ENCODE measurements around the gene DGKQ. TPM values are rescaled to one million over a fixed set of nuclear protein-coding genes. Genes with fewer than 3 reads are reported as not detected.
A peak's percentile ranks its signal among the peaks of the same experiment; 100 is the strongest.
"Not testable (repeated sequence)": the region's sequence is repeated elsewhere in the genome, so short reads cannot be mapped to it uniquely, and the experiment has no call there.

DGKQ gene
- polyA plus RNA-seq, 1 of the 3 experiments (the other 2 are of a cell fraction) = 10.9 TPM

DNA sequence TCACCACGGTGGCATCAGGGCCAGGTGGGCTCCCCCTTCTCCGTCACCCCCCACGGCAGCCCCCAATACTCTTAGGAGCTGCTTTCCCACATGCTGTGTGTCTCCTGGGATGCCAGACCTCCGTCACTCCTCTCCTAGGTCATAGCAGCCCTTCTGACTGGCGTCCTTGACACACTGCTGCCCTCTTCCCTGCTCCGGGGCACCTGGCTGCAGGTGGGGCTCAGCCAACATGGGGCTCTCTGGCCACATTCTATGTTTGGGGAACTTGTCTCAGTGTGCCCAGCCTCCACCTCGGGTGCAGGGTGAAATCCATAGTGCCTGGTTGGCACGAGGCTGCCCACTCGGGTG lies 27.3 kb downstream of the DGKQ start:
- no peak overlapping the region for H3K9ac ChIP-seq
- no peak overlapping the region for H3K4me3 ChIP-seq (ENCODE audit: low read depth in 2 of 2, low read length in 1 of 2)
- no peaks in the 10 kb centered on the region for H3F3A ChIP-seq (replicated peaks; ENCODE audit: insufficient read depth)
- no peaks in the 10 kb centered on the region for H3K79me2 ChIP-seq (ENCODE audit: insufficient read depth)
- no peak overlapping the region for H2AFZ ChIP-seq (ENCODE audit: low read depth)
- no peak overlapping the region for H3K4me2 ChIP-seq
- H3K36me3 ChIP-seq (replicated peaks in 1 of 2; ENCODE audit: control insufficient read depth in 1 of 2, insufficient read depth in 2 of 2, low read length in 1 of 2) = no peaks in the 10 kb centered on the region
- WGBS (ENCODE audit: low lambda C conversion rate) = 75% methylated on average over 6 of the region's 9 CpGs
- no peak overlapping the region for H3K27ac ChIP-seq (ENCODE audit: low read depth in 2 of 2, low read length in 1 of 2)
- H3K27me3 ChIP-seq (ENCODE audit: insufficient read depth) = no peaks in the 10 kb centered on the region
- no peaks in the 10 kb centered on the region for H3K4me1 ChIP-seq (ENCODE audit: control insufficient read depth in 1 of 2, insufficient read depth in 2 of 2, low read depth in 1 of 2, low read length in 1 of 2)
- ChIA-PET CTCF (no interaction called here), POLR2A (no interaction called here)
- no peaks in the 10 kb centered on the region for H3K9me2 ChIP-seq
- no peak for TF ChIP-seq EZH2phosphoT487 (IDR thresholded peaks at IDR 0.05; ENCODE audit: borderline replicate concordance, low read depth)
- no peak for TF ChIP-seq SIN3A (IDR thresholded peaks at IDR 0.05; ENCODE audit: borderline replicate concordance, low read depth, low read length)
- TF ChIP-seq TAF1 (IDR thresholded peaks at IDR 0.05; ENCODE audit: borderline replicate concordance, low read depth, low read length) = no peak
- TF ChIP-seq, protein P1, sequence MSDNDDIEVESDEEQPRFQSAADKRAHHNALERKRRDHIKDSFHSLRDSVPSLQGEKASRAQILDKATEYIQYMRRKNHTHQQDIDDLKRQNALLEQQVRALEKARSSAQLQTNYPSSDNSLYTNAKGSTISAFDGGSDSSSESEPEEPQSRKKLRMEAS (IDR thresholded peaks at IDR 0.05; ENCODE audit: low read depth) = no peak
- TF ChIP-seq YY1 (IDR thresholded peaks at IDR 0.05; ENCODE audit: low read depth) = no peak
- no peak for DNase-seq
- H4K20me1 ChIP-seq (ENCODE audit: insufficient read depth) = no peaks in the 10 kb centered on the region
- no peaks in the 10 kb centered on the region for H3K9me3 ChIP-seq

DNA sequence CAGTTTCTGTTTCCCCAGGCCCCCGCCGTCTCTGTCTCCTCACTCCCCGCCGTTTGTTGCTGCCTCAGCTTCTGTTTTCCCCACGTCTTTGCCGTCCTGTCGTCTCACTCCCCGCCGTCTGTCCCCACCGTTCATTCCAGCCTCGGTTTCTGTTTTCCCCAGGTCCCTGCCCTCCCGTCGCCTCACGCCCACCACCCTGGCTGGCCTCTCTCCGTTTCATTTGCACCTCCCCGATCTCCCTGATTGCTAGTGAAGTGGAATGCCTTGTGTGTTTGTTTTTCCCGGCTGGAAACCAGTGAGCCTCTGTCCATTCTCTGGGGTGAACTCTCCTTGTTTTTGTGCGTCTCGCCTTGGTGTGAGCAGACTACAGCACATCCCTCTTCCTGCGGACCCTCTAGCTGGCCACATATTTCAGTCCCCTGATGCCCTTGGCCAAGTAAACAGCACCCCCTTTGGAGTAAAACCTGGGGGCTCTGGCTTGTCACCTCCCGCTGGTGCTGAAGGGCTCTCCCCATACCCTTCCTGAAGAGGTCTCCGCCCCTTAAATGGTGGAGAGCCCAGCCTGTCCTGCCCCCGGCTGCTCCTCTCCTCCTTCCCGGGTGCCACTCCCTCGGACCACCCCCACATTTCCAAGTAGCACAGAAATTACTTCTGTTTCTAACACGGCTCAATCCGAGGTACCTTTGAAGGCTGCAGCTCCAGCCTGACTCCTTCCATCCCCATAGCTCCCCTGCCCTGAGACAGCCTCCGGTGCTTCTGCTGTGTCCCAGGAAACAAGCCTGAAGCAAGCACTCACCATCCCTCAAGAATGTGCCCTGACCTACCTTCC lies 27.9 kb downstream of the DGKQ start:
- no peak overlapping the region for H3K4me3 ChIP-seq (ENCODE audit: low read depth in 2 of 2, low read length in 1 of 2)

DNA sequence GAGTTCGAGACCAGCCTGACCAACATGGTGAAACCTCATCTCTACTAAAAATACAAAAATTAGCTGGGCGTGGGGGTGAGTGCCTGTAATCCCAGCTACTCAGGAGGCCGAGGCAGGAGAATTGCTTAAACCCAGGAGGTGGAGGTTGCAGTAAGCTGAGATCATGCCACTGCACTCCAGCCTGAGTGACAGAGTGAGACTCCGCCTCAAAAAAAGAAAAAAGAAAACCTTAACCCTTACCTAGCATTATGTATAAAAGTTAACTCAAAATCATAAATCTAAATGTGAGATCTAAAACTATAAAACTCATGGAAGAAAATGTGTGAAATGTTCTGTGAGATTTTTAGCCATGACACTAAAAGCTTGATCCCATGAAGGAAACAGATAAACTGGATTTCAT lies 33.9 kb downstream of the DGKQ start:
- H3K9me3 ChIP-seq; H3K27ac ChIP-seq (ENCODE audit: low read depth in 2 of 2, low read length in 1 of 2); H3K4me1 ChIP-seq (ENCODE audit: control insufficient read depth in 1 of 2, insufficient read depth in 2 of 2, low read depth in 1 of 2, low read length in 1 of 2); H3K36me3 ChIP-seq (replicated peaks in 1 of 2; ENCODE audit: control insufficient read depth in 1 of 2, insufficient read depth in 2 of 2, low read length in 1 of 2); DNase-seq; H4K20me1 ChIP-seq (ENCODE audit: insufficient read depth); H3K4me3 ChIP-seq (ENCODE audit: low read depth in 2 of 2, low read length in 1 of 2); H3K4me2 ChIP-seq; POLR2A ChIA-PET; H3K27me3 ChIP-seq (ENCODE audit: insufficient read depth); H3K9ac ChIP-seq; H3K79me2 ChIP-seq (ENCODE audit: insufficient read depth); H3F3A ChIP-seq (replicated peaks; ENCODE audit: insufficient read depth); H2AFZ ChIP-seq (ENCODE audit: low read depth); H3K9me2 ChIP-seq: not testable (repeated sequence)
- 85% methylated on average over 4 of the region's 4 CpGs for WGBS (ENCODE audit: low lambda C conversion rate)
- CTCF ChIA-PET = interaction anchor here (1.4 to 2.3 kb wide), 2 partner anchors 13 to 47 kb away, joined by 4 to 8 read pairs; partner anchors contain the start of gene IDUA

More for the DNA sequence above, 27.9 kb downstream of the DGKQ start:
- peak; percentile 19 for DNase-seq
- Histone ChIP-seq H3K27me3 (ENCODE audit: insufficient read depth) (no peaks in the 10 kb centered on the region), H3K79me2 (ENCODE audit: insufficient read depth) (no peaks in the 10 kb centered on the region), H3K36me3 (replicated peaks in 1 of 2; ENCODE audit: control insufficient read depth in 1 of 2, insufficient read depth in 2 of 2, low read length in 1 of 2) (no peaks in the 10 kb centered on the region), H2AFZ (ENCODE audit: low read depth) (no peak overlapping the region), H3K9me2 (no peaks in the 10 kb centered on the region), H3K4me1 (ENCODE audit: control insufficient read depth in 1 of 2, insufficient read depth in 2 of 2, low read depth in 1 of 2, low read length in 1 of 2) (no peaks in the 10 kb centered on the region), H3K9ac (no peak overlapping the region), H3F3A (replicated peaks; ENCODE audit: insufficient read depth) (peaks cover under 1% of the 10 kb centered on the region), H4K20me1 (ENCODE audit: insufficient read depth) (no peaks in the 10 kb centered on the region), H3K9me3 (no peaks in the 10 kb centered on the region), H3K4me2 (no peak overlapping the region), H3K27ac (ENCODE audit: low read depth in 2 of 2, low read length in 1 of 2) (no peak overlapping the region)
- ChIA-PET CTCF (no interaction called here), POLR2A (no interaction called here)
- WGBS (ENCODE audit: low lambda C conversion rate) = 81% methylated on average over 28 of the region's 28 CpGs
- TF ChIP-seq, protein P2, sequence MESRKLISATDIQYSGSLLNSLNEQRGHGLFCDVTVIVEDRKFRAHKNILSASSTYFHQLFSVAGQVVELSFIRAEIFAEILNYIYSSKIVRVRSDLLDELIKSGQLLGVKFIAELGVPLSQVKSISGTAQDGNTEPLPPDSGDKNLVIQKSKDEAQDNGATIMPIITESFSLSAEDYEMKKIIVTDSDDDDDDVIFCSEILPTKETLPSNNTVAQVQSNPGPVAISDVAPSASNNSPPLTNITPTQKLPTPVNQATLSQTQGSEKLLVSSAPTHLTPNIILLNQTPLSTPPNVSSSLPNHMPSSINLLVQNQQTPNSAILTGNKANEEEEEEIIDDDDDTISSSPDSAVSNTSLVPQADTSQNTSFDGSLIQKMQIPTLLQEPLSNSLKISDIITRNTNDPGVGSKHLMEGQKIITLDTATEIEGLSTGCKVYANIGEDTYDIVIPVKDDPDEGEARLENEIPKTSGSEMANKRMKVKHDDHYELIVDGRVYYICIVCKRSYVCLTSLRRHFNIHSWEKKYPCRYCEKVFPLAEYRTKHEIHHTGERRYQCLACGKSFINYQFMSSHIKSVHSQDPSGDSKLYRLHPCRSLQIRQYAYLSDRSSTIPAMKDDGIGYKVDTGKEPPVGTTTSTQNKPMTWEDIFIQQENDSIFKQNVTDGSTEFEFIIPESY (IDR thresholded peaks at IDR 0.05; ENCODE audit: borderline replicate concordance, low read depth) = no peak
- no peak for TF ChIP-seq ELF1 (IDR thresholded peaks at IDR 0.05)
- no peak for TF ChIP-seq RAD21 (IDR thresholded peaks at IDR 0.05; ENCODE audit: low read length)
- TF ChIP-seq, protein P3, sequence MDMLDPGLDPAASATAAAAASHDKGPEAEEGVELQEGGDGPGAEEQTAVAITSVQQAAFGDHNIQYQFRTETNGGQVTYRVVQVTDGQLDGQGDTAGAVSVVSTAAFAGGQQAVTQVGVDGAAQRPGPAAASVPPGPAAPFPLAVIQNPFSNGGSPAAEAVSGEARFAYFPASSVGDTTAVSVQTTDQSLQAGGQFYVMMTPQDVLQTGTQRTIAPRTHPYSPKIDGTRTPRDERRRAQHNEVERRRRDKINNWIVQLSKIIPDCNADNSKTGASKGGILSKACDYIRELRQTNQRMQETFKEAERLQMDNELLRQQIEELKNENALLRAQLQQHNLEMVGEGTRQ (IDR thresholded peaks at IDR 0.05; ENCODE audit: borderline replicate concordance, low read depth, low read length) = no peak
- no peak for TF ChIP-seq NFIC (IDR thresholded peaks at IDR 0.05; ENCODE audit: borderline replicate concordance)
- TF ChIP-seq FOXJ3 (CRISPR knock-in tag; IDR thresholded peaks at IDR 0.05) = no peak
- no peak for TF ChIP-seq YY1 (IDR thresholded peaks at IDR 0.05; ENCODE audit: low read depth)
- TF ChIP-seq, protein P4, sequence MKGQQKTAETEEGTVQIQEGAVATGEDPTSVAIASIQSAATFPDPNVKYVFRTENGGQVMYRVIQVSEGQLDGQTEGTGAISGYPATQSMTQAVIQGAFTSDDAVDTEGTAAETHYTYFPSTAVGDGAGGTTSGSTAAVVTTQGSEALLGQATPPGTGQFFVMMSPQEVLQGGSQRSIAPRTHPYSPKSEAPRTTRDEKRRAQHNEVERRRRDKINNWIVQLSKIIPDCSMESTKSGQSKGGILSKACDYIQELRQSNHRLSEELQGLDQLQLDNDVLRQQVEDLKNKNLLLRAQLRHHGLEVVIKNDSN (IDR thresholded peaks at IDR 0.05; ENCODE audit: borderline replicate concordance, low read depth) = no peak
- TF ChIP-seq SIN3A (IDR thresholded peaks at IDR 0.05; ENCODE audit: borderline replicate concordance, low read depth, low read length) = no peak
- TF ChIP-seq RCOR1 (IDR thresholded peaks at IDR 0.05; ENCODE audit: low read length) = no peak
